ENCODE data around the gene KIF14.

KIF14 gene, protein sequence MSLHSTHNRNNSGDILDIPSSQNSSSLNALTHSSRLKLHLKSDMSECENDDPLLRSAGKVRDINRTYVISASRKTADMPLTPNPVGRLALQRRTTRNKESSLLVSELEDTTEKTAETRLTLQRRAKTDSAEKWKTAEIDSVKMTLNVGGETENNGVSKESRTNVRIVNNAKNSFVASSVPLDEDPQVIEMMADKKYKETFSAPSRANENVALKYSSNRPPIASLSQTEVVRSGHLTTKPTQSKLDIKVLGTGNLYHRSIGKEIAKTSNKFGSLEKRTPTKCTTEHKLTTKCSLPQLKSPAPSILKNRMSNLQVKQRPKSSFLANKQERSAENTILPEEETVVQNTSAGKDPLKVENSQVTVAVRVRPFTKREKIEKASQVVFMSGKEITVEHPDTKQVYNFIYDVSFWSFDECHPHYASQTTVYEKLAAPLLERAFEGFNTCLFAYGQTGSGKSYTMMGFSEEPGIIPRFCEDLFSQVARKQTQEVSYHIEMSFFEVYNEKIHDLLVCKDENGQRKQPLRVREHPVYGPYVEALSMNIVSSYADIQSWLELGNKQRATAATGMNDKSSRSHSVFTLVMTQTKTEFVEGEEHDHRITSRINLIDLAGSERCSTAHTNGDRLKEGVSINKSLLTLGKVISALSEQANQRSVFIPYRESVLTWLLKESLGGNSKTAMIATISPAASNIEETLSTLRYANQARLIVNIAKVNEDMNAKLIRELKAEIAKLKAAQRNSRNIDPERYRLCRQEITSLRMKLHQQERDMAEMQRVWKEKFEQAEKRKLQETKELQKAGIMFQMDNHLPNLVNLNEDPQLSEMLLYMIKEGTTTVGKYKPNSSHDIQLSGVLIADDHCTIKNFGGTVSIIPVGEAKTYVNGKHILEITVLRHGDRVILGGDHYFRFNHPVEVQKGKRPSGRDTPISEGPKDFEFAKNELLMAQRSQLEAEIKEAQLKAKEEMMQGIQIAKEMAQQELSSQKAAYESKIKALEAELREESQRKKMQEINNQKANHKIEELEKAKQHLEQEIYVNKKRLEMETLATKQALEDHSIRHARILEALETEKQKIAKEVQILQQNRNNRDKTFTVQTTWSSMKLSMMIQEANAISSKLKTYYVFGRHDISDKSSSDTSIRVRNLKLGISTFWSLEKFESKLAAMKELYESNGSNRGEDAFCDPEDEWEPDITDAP (N-terminal part only)

DNA sequence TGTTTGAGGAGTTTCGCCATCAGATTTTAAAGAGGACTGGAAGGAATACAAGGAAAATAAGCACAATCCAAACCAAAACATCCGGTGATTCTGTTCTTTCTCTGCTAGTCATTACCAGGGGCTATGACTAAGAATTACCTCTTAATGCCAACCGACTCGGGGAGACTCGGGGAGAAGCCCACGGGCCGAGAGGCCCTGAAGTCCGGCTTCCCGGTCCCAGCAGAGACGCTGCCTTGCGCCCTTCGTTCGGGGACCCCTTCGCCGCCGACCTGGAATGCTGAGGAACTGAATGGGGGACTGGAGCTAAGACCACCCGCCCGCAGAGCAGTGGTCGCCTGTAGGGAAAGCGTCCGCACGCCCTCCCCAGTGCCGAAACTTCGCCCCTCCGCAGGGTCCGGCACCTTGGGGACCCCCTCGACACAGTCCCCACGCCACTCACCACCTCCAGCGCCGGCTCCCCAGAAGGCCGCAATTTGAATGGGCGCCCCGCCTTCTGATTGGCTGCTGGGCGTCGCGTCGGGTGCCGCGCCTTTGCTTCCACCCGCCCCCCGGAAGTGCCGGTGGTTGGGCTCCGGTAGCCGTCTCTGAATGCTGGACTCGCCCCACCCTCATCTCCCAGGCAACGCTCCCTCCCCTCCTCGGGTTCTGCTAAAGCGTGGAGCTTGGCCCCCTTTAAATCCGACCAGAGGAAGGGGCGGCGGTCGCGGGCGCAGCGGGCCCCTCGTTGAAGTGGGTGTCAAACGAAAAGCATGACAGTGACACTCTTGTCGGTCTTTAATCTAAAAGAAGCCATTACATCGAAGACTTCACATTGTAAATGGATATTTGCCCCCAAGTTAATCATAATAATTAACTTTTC is at the start of gene KIF14:
Gene KIF14 (minus strand): TSS at position 479 of the 859 bp plus-strand sequence. CDS start 2,028 bp downstream, outside the sequence.
- peak; percentile 85 for DNase-seq

DNA sequence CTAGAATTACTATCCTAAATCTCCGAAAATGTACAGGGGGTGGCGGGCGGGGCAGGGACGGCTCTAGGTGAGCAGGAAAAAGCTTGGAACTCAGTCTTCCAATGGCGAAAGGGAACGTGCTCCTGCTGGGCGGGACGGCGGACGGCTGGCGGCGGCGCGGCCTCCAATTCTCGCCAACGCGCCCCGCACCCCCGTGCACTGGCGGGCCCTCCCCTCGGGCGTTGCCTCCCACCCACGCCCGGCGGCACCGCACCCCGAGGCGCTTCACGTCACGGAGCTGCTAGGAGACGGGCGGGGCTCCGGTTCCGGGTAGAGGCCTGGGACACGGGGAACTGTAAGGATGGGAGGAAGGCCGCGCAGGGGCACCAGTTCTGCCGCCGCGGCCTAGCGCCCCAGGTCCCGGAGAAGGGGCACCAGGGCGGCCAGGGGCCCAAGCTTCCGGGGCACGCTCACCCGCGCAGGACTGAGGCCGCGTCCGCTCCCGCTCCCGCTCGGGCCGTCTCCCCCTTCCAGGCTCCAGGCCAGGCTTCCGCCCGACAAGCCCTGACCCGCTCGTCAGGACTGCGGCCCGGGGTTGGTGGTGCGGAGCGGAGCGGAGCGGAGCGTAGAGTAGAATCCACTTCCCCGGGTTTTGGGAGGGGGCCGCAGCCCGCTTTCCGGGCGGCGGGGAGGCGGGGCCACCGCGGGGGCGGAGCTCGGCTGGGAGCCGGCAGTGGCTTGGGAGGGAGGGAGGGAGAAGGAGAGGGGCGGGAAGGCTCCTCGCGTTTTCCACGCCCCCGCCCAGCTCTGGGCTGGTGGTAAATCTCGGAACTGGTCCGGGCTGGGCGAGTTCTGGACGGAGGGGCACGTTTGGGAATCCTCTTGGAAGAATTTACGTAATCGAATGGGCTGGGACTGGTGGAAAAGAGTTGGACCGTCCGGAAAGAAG is 49.0 kb upstream of the KIF14 start, which contains the start of gene DDX59:
Gene DDX59 (minus strand): TSS at position 594 of the 928 bp plus-strand sequence. CDS start 3,167 bp downstream, outside the sequence.
- DNase-seq: peak; percentile 84

DNA sequence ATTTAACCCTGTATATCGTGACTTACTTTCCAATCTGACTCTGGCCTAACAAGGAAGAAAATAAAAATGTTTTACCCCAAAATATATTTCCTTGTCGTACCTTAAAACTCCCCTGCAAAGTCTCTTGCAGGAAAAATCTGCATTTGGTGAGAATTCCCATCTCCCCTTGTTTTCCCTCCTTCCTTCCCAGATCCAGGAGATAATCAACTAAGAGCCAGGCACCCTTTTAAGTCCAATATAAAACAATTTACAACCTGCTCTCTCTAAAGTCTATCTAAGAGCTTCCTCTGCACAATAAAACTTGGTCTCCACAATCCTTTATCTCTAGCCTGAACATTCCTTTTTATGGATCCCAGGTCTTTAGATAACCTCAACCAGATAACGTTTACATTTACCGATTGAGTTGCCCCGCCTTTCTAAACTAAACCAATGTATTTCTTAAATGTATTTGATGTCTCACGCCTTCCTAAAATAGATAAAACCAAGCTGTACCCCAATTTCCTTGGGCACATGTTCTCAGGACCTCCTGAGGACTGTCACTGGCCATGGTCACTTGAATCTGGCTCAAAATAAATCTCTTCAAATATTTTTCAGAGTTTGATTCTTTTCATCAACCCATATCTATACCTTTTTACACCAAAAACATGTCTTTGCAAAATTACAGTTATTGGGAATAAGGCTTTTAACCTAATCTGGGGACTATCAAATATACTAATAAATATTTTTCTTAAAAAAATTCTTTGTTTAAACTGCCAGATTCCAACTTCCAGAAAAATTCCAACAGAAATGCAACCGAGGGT is 48.2 kb upstream of the KIF14 start:
- DNase-seq: no peak

DNA sequence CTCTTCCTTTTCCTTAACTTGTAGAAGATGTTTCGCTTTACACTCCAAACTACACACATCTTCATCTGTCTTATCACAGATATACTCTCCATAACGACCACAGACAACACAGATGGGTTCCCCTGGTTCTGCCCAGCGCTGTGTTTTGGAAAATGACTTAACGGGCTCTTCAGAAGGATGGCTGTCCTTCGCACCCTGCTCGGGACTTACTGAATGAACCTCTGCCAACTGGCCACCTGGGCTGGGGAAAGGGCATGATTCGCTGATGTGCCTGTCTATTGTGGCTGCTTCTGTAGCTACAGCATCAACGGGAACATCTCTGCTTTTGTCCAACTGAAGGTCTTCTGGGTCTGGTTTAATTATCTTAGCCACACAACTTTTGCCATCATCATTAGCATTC is 45.8 kb upstream of the KIF14 start:
- DNase-seq: no peak

DNA sequence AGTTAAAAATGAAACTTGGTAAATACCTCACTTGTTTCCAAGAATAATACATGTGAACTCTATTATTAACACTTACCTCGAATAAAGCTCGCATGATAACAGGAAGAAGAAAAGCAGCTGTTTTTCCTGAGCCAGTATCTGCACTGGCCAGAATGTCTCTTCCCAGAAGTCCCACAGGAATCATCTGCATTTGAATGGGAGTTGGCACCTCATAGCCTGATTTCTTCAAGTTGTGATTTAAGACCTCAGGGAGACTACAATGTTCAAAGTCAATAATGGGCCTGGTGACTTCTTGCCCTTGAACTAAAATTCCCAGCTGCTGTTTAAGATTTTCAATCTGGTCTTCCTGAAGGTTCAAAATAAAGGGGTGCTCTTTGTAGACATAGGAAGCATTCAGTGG is 45.3 kb upstream of the KIF14 start:
- DNase-seq: no peak

DNA sequence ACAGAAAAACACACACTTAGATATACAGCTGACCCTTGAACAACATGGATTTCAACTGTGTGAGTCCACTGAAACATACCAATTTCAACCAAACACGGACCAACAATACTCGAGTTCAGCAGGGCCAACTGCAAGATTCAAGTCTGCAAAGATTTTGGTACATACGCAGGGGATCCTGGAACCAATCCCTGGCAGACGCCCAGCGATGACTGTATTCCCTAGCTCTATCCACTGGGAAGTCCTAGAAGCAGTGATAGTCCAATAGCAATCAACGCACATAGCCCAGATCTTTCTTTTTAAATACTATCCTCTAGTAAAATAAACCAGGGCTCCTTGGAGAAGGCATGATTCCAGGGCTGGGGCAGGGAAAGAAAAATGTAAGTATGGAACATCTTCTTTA is 40.2 kb upstream of the KIF14 start:
- no peak for DNase-seq

DNA sequence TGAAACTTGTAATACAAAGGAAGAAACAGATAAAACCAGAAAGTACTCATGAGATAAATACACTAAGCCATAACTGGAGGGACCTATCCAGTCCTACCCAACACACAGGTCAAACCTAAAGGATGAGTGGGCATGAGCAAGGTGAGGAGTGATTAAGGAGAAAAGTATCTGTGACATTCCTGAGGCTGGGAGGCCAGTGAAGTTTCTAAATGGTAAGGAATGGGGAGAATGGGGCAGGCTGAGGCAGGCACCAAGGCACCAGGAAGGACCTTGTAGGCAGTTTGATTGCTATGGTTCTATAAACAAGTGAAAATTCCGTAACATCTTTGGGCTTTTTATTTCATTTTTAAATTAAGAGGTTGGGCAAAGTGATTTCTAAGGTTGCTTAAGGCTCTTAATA is 38.7 kb upstream of the KIF14 start:
- no peak for DNase-seq

DNA sequence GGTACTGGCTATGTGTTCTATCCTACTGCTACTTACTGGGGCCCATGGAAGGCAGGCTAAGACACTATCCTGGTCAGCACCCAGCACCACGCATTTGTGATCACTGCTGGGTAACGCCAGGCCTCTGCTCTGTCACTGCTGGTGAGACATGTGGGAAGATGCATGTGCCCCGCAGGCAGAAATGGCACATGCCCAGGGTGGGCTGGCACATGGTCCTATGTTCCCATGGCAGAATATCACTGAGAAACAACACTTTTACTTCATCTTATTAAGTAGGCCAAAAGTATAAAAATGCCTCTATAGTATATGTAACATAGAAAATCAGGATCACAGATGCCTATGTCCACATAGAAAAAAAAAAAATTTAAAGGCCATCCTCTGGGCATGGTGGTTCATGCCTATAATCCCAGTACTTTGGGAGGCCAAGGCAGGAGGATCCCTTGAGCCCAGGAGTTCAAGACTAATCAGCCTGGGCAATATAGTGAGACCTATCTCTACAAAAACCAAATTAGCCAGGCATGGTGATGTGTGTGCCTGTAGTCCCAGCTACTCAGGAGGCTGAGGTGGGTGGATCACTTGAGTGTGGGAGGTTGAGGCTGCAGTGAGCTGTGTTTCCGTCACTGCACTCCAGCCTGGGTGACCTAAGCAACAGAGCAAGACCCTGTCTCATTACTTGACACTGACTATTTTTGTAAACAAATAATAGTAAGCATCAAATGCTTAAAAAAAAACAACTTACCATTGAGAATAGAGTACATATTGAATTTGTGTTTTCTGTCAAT is 37.7 kb upstream of the KIF14 start:
- DNase-seq: no peak

DNA sequence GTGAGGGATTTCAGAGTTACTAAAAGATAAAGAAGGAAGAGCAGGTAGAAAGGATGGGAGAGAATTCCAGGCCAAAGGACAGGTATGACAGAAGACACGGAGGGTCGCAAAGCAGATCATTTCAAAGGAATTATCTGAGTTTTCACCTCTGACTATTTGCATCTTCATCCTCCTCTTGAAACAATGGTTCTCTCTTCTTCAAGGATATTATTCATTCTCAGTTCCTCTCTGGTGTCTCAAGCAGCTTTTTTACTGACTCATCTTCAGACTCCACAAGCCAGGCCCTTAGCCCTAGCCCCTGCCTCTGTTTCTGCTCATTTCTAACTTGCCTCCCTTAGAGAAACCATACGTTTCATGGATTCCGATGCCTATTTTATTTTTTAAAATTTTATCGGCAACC is 34.1 kb upstream of the KIF14 start:
- DNase-seq: no peak

DNA sequence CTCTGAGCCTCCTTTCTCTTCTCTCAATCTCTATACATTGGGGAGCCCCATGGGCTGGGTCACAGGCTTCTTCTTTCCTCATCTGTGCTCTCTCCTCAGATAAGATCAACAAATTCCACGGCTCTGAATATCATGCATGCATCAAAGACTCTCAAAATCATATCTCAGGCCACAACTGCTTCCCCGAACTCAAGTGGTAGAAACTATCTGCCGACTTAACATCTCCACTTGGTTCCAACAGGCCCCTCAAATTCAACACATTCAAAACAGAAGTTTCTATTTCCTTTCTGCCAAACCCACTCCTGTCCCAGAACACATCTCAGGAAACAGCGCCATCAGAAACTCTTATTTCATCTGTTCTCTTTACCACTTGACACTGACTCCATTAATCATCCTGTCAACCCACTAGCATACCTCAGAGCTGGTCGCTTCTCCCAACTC is 32.5 kb upstream of the KIF14 start:
- no peak for DNase-seq

DNA sequence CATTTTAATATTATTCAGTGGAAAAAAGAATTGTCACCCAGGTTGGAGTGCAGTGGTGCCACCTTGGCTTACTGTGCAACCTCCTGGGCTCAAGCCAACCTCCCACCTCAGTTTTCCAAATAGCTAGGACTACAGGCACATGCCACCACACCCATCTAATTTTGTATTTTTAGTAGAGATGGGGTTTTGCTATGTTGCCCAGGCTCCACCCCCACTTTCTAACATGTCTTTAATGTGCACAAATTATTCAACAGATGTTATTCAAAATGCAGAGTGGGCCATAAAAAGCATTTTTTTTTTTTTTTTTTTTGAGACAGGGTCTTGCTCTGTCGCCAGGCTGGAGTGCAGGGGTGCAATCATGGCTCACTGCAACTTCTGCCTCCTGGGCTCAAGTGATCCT is 31.8 kb upstream of the KIF14 start:
- no peak for DNase-seq

DNA sequence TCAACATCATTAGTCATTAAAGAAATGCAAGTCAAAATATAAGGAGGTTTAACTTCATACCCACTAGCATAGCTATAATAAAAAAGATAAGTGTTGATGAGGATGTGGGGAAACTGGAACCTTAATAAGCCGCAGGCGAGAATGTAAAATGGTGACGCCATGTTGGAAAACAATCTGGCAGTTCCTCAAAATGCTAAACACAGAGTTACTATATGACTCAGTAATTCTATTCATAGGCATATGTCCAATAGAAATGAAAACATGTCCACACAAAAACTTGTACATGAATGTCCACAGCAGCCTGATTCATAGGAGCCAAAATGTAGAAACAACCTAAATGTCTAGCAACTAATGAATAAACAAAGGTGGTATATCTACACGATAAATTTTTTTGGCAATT is 26.0 kb upstream of the KIF14 start:
- no peak for DNase-seq

DNA sequence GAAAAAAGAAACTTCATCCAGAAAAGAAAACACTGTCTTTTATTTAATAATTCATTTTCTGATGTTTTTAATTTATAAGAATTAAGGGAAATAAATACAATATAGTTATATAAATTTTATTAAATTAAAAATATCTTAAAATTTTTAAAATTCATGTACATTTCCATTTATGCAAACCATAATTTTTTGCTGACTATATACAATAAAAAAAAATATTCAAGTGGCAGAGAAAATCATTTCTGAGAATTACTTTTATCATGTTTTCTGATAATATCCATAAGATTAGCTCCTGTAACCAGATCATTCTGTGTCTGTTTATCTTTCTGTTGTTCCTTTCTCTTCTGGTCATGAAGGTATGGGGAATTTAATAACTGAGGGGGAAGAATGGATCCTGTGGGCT is 23.5 kb upstream of the KIF14 start:
- no peak for DNase-seq

DNA sequence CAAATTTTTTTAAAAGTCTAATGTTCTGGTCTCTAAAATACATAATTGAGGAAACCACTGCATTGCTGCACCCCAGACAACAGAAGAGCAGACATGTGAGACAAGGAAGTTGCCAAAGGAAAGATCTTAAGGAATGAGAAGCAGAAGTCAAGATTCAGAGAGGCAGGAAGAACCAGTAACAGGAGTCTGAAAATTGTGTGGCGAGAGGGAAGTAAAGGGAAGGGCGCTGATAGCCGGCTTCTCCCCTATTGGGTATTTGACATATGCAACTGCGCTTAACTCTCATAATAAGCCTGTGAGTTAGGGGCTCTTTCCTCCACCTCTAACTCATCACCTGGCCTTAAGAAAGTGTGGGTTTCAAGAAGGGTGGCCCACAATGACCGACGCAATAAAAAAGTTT is 21.9 kb upstream of the KIF14 start:
- DNase-seq: no peak

DNA sequence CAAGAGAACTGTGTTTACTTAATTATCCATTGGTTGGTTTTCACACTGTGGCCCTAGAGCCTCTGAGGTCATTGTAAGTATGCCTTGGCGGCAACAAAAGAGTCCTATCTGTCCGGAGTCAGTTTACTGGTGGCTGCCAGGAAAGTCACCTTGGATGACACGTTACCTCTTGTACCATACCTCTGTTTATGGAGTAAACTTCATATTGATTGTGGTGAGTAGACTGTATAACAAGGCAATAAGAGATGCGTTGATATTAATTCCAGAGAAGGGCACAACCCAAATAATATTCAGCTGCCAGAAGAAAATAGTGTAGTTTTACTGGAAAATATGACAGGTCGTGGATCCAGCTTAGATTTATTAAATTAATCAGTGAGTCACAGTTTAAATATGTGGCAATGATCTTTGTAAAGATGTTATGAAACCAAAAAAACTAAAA is 20.4 kb upstream of the KIF14 start:
- no peak for DNase-seq

DNA sequence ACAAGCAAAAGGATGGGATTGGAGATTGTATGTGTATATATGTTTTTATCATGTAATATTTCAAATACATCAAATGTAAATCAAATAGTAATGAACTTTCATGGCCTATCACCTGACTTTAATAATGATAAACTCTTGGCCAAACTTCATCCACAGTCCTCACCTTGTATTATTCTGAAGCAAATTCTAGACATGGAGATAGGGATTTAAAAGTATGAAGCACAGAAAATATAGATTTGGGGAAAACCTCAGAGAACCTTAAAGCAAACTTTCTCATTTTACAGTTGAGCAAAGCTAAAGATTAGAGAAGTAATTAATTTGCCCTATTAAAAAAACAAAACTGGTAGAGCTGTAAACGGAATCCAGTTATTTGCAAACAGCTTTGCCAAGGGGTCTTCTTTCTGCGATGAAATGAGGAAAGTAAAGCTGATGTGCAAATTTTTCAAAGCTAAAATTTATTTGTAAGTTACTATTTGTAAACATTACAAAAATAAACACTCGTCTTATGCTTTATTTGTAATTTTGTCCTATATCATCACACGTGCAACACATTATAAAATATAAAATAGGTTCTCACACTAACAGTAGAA is 19.9 kb upstream of the KIF14 start:
- DNase-seq: no peak

DNA sequence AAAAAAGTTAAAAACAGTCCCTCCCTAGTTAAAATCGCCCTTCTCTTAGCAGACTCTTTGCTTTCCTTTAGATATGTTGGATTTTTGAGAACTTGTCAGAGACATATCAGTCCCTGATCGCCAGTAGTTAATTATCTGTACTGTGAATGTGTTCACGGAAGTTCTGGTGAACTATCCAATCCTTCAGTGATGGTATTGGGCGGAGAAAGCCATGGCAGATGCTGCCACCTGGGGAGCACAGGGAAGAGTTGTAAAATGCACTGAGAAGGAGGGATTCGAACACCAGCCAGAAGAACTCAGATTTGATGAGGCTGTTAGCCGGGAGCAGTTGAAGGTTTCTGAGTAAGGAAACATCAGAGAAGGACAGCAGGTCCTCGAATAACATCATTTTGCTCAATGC is 17.5 kb upstream of the KIF14 start:
- DNase-seq: no peak

DNA sequence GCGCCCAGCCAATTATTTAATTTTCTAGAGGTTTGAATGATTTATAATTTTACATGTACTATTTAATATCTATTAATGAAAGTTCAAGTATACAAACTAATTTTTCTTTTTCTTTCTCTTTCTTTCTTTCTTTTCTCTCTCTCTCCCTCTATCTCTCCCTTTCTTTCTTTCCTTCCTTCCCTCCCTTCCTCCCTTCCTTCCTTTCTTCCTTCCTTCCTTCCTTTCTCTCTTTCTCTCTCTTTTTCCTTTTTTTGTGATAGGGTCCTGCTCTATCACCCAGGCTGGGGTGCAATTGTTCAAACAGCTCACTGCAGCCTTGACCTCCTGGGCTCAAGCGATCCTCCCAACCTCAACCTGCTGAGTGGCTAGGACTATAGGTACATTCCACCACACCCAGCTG is 16.1 kb upstream of the KIF14 start:
- DNase-seq: no peak

Data from activated effector memory CD4-positive, alpha-beta T cell treated with Interleukin-2 at 50 U/mL for 16 hours (primary cell).